ENCODE measurements around the gene NEURL1B.

NEURL1B gene

DNA sequence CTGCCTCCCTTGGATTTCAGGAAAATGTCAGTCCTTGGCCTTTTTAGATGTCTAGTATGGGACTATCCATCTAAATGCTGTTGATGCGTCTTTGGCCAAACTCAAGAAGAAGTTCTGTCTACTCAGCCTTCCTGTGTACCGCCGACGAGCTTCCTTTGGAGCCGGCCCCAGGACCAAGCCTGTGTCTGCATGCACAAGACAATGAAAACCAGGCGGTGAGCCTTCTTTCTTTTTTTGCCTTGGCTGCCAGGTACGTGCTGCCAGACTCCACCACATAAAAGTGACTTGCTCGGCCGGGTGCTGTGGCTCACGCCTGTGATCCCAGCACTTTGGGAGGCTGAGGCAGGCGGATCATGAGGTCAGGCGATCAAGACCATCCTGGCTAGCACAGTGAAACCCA is 6.0 kb upstream of the NEURL1B start (continued):
- TF ChIP-seq, protein P1, sequence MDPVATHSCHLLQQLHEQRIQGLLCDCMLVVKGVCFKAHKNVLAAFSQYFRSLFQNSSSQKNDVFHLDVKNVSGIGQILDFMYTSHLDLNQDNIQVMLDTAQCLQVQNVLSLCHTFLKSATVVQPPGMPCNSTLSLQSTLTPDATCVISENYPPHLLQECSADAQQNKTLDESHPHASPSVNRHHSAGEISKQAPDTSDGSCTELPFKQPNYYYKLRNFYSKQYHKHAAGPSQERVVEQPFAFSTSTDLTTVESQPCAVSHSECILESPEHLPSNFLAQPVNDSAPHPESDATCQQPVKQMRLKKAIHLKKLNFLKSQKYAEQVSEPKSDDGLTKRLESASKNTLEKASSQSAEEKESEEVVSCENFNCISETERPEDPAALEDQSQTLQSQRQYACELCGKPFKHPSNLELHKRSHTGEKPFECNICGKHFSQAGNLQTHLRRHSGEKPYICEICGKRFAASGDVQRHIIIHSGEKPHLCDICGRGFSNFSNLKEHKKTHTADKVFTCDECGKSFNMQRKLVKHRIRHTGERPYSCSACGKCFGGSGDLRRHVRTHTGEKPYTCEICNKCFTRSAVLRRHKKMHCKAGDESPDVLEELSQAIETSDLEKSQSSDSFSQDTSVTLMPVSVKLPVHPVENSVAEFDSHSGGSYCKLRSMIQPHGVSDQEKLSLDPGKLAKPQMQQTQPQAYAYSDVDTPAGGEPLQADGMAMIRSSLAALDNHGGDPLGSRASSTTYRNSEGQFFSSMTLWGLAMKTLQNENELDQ (tag by site-specific recombination; IDR thresholded peaks at IDR 0.05; ENCODE audit: low read depth): no peak
- no peak for TF ChIP-seq ZNF10 (tag by site-specific recombination; IDR thresholded peaks at IDR 0.05)
- TF ChIP-seq, protein P2, sequence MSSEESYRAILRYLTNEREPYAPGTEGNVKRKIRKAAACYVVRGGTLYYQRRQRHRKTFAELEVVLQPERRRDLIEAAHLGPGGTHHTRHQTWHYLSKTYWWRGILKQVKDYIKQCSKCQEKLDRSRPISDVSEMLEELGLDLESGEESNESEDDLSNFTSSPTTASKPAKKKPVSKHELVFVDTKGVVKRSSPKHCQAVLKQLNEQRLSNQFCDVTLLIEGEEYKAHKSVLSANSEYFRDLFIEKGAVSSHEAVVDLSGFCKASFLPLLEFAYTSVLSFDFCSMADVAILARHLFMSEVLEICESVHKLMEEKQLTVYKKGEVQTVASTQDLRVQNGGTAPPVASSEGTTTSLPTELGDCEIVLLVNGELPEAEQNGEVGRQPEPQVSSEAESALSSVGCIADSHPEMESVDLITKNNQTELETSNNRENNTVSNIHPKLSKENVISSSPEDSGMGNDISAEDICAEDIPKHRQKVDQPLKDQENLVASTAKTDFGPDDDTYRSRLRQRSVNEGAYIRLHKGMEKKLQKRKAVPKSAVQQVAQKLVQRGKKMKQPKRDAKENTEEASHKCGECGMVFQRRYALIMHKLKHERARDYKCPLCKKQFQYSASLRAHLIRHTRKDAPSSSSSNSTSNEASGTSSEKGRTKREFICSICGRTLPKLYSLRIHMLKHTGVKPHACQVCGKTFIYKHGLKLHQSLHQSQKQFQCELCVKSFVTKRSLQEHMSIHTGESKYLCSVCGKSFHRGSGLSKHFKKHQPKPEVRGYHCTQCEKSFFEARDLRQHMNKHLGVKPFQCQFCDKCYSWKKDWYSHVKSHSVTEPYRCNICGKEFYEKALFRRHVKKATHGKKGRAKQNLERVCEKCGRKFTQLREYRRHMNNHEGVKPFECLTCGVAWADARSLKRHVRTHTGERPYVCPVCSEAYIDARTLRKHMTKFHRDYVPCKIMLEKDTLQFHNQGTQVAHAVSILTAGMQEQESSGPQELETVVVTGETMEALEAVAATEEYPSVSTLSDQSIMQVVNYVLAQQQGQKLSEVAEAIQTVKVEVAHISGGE (tag by site-specific recombination; conservative IDR thresholded peaks at IDR 0.05; ENCODE audit: low read depth): no peak
- TF ChIP-seq, protein P3, sequence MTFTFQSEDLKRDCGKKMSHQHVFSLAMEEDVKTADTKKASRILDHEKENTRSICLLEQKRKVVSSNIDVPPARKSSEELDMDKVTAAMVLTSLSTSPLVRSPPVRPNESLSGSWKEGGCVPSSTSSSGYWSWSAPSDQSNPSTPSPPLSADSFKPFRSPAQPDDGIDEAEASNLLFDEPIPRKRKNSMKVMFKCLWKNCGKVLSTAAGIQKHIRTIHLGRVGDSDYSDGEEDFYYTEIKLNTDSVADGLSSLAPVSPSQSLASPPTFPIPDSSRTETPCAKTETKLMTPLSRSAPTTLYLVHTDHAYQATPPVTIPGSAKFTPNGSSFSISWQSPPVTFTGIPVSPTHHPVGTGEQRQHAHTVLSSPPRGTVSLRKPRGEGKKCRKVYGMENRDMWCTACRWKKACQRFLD (tag by site-specific recombination; IDR thresholded peaks at IDR 0.05): no peak
- TF ChIP-seq ZNF843 (tag by site-specific recombination; IDR thresholded peaks at IDR 0.05): no peak
- no peak for TF ChIP-seq ZXDB (tag by site-specific recombination; IDR thresholded peaks at IDR 0.05)

DNA sequence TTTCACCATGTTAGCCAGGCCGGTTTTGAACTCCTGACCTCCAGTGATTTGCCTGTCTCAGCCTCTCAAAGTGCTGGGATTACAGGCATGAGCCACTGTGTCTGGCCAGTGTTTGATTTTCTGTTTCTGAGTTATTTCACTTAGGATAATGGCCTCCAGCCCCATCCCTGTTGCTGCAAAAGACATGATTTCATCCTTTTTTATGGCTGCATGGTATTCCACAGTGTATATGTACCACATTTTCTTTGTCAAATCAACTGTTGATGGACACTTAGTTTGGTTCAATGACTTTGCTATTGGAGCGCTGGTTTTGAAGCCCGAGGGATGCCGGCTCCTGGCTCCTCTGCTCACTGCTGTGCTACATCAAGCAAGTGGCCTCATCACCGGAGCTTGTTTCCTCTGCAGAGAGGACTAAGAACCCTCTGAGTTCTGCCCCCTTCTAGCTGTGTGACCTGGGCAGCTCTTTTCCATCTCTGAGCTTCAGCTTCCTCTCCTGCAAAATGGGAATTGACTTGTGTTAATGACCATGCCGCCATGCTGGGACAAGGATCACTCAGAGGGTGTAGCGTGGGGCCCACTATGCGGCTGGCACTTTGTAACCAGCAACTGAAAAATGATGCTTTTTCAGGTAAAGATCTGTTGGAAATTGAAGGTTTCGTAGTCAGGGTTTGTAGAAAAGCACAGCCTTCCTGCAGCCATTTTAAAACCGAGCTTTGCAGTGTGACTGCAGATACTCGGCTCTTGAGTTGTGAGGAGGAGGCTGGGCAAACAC is 4.6 kb upstream of the NEURL1B start:
- Histone ChIP-seq H3K36me3 (ENCODE audit: control insufficient read depth in 2 of 2, insufficient read depth in 1 of 2, low read length in 2 of 2) (no peaks in the 10 kb centered on the region), H3K27ac (ENCODE audit: extremely low read depth, low read depth, low read length) (no peak overlapping the region), H3K9me3 (ENCODE audit: control insufficient read depth, insufficient read depth, low read depth, low read length) (no peaks in the 10 kb centered on the region), H3K4me3 (ENCODE audit: low read depth, low read length) (no peak overlapping the region), H3K4me1 (ENCODE audit: control insufficient read depth, insufficient read depth, low read length) (no peaks in the 10 kb centered on the region)
- CTCF ChIA-PET: interaction anchor here (1.2 kb wide), 1 partner anchor 157 kb away, joined by 3 read pairs; no protein-coding TSS in a partner anchor
- POLR2A ChIA-PET: no interaction called here
- TF ChIP-seq ZNF555 (tag by site-specific recombination; conservative IDR thresholded peaks at IDR 0.05): no peak
- no peak for TF ChIP-seq ZBTB17 (tag by site-specific recombination; IDR thresholded peaks at IDR 0.05)
- TF ChIP-seq FEZF1 (tag by site-specific recombination; IDR thresholded peaks at IDR 0.05): no peak
- TF ChIP-seq, protein P1 (tag by site-specific recombination; IDR thresholded peaks at IDR 0.05; ENCODE audit: low read depth): no peak
- TF ChIP-seq ZNF521 (tag by site-specific recombination; IDR thresholded peaks at IDR 0.05): no peak
- TF ChIP-seq ZNF658 (tag by site-specific recombination; IDR thresholded peaks at IDR 0.05): no peak
- TF ChIP-seq ZNF146 (tag by site-specific recombination; IDR thresholded peaks at IDR 0.05): peak; percentile 90
- TF ChIP-seq, protein P4, sequence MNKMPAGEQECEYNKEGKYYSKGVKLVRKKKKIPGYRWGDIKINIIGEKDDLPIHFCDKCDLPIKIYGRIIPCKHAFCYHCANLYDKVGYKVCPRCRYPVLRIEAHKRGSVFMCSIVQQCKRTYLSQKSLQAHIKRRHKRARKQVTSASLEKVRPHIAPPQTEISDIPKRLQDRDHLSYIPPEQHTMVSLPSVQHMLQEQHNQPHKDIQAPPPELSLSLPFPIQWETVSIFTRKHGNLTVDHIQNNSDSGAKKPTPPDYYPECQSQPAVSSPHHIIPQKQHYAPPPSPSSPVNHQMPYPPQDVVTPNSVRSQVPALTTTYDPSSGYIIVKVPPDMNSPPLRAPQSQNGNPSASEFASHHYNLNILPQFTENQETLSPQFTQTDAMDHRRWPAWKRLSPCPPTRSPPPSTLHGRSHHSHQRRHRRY (tag by site-specific recombination; IDR thresholded peaks at IDR 0.05): no peak
